Epithelial cell of prostate (primary cell): ENCODE results near the gene SOWAHB.

Experiments used
- DNase-seq: peaks from one replicate; pipeline ENCODE4 v3.0.0-alpha.2; 2011; ENCODE audit warnings: low read depth, low spot score
- H3K27ac ChIP-seq: fragments of 450-650 bp; 2 replicates; pipeline ENCODE4 v1.5.1; 2017; ENCODE audit warnings: mild to moderate bottlenecking

Gene SOWAHB

GRCh38 chr4:76858319-76858718 lies 39.6 kb downstream of the SOWAHB start:
- DNase-seq = no peak
- no peak overlapping the region for H3K27ac ChIP-seq

DNA sequence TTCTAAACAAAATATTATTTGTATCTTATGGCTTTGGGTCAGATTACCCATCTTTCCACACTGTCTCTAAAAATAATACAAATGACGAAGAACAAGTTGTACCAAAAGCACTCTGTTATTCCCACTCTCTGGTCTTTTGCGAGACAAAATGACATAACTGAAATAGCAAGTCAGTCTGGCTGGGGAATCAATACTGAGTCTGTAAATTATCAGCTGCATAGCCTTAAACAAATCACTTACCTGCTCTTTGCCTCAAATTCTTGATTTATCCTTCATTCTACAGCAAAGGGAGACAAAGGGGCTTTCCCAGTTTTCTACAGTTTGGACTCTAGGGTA lies 40.9 kb downstream of the SOWAHB start:
- no peak overlapping the region for H3K27ac ChIP-seq

GRCh38 chr4:76856243-76857073 lies 41.5 kb downstream of the SOWAHB start:
- H3K27ac ChIP-seq = no peak overlapping the region

More for the DNA sequence above, 40.9 kb downstream of the SOWAHB start:
- DNase-seq = no peak

GRCh38 chr4:76854858-76855257 lies 43.1 kb downstream of the SOWAHB start:
- no peak for DNase-seq
- H3K27ac ChIP-seq = no peak overlapping the region

More at GRCh38 chr4:76856243-76857073, 41.5 kb downstream of the SOWAHB start:
- no peak for DNase-seq

GRCh38 chr4:76851375-76851774 lies 46.6 kb downstream of the SOWAHB start:
- DNase-seq = no peak
- no peak overlapping the region for H3K27ac ChIP-seq

DNA sequence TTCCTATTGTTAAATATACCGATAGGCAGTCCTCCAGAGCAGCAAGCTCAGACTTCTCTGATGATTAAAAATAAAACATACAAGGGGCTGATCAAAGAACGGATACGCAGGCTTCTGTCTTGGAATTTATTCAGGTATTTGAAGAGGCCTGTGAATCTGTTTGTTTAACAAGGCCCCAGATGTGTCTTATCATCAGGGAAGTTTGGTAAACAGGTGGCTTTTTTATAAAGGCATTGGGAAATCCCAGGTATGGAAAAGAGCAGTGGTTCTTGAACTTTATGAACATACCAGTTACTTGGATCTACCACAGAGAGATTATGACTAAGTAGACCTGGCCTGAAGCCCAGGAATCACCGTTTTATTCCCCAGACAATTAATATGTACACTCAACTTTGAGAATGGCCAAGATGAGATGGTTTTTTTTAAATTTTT lies 47.9 kb downstream of the SOWAHB start:
- H3K27ac ChIP-seq = no peak overlapping the region
- peak; percentile 90 for DNase-seq
